ENCODE measurements around the gene NBAS. TPM values are rescaled to one million over a fixed set of nuclear protein-coding genes. Genes with fewer than 3 reads are reported as not detected.

NBAS gene
- total and polyA plus RNA-seq, 2 of the 13 experiments (the other 11 are each of a cell fraction or from before 2014, with no cell fraction given), result 33.6 to 58.7 TPM

GRCh38 chr2:15561574-15562344, 625 bp upstream of the NBAS start (continued):
- TF ChIP-seq ZNF800 (CRISPR knock-in tag; IDR thresholded peaks at IDR 0.05) (no peak), RFX5 (IDR thresholded peaks at IDR 0.05; ENCODE audit: low read depth, low read length) (no peak), MEF2D (CRISPR knock-in tag; IDR thresholded peaks at IDR 0.05) (no peak), ZNF431 (CRISPR knock-in tag; IDR thresholded peaks at IDR 0.05; ENCODE audit: borderline replicate concordance, low read depth) (no peak), SCMH1 (CRISPR knock-in tag; IDR thresholded peaks at IDR 0.05; ENCODE audit: borderline replicate concordance) (no peak), STAG1 (CRISPR knock-in tag; IDR thresholded peaks at IDR 0.05) (no peak), E2F1 (CRISPR knock-in tag; IDR thresholded peaks at IDR 0.05) (no peak), BCL3 (CRISPR knock-in tag; IDR thresholded peaks at IDR 0.05) (no peak), NR2F2 (IDR thresholded peaks at IDR 0.05; ENCODE audit: borderline replicate concordance, low read depth) (no peak), RARA (CRISPR knock-in tag; IDR thresholded peaks at IDR 0.05) (no peak), EEA1 (CRISPR knock-in tag; IDR thresholded peaks at IDR 0.05; ENCODE audit: borderline replicate concordance) (no peak), RXRA (CRISPR knock-in tag; IDR thresholded peaks at IDR 0.05) (no peak), ZBTB4 (CRISPR knock-in tag; IDR thresholded peaks at IDR 0.05; ENCODE audit: borderline replicate concordance) (no peak), ATF7 (IDR thresholded peaks at IDR 0.05) (no peak), ATF7 (CRISPR knock-in tag; IDR thresholded peaks at IDR 0.05) (no peak), KAT8 (CRISPR knock-in tag; IDR thresholded peaks at IDR 0.05) (no peak), KAT7 (CRISPR knock-in tag; IDR thresholded peaks at IDR 0.05; ENCODE audit: borderline replicate concordance) (no peak)

Data from HepG2 (cell line).